Activated naive CD4-positive, alpha-beta T cell treated with Interleukin-2 at 50 U/mL for 16 hours (primary cell): Measurements from ENCODE around the gene MRPS2.
"Not testable (repeated sequence)": the region's sequence is repeated elsewhere in the genome, so short reads cannot be mapped to it uniquely, and the experiment has no call there.

Source experiments
- DNase-seq: peaks from one replicate; pipeline ENCODE4 v3.0.0-alpha.2; 2020

Gene MRPS2

GRCh38 chr9:135516132-135516860 is 15.8 kb downstream of the MRPS2 start:
- DNase-seq: no peak

- no peak for DNase-seq
Observed at GRCh38 chr9:135517407-135517822, 16.9 kb downstream of the MRPS2 start.

- no peak for DNase-seq
Observed at GRCh38 chr9:135519179-135519971, 18.9 kb downstream of the MRPS2 start.

- no peak for DNase-seq
Observed at GRCh38 chr9:135520916-135521607, 20.6 kb downstream of the MRPS2 start, which contains the start of gene LCN1. LCN1 (plus strand) TSS chr9:135521440; CDS start chr9:135521498, 58 bp downstream.

DNA sequence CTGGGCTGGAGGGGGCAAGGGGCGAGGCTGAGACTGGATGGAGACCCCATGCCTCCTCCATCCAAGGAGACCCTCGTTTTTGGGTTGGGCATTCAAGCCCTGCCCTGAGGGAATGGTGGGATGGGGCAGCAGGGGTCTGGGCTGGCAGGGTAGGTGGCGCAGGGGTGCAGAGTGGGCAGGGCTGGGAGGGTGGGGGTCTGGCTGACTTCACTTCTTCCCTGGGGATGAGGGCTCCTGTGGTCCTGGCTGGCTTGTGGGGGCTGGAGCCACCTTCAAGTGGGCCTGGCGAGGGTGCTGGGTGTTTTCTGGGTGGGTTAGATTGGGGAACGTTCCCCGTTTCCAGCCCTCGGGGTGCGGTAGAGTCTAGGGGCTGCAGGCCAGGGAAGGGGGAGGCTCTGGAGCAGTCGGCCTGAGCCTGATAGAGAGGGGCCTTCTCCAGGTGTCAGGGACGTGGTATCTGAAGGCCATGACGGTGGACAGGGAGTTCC is 21.2 kb downstream of the MRPS2 start:
- no peak for DNase-seq

- DNase-seq: no peak
Observed at GRCh38 chr9:135522137-135522877, 21.8 kb downstream of the MRPS2 start.

- DNase-seq: no peak
Observed at GRCh38 chr9:135522931-135523330, 22.4 kb downstream of the MRPS2 start.

DNA sequence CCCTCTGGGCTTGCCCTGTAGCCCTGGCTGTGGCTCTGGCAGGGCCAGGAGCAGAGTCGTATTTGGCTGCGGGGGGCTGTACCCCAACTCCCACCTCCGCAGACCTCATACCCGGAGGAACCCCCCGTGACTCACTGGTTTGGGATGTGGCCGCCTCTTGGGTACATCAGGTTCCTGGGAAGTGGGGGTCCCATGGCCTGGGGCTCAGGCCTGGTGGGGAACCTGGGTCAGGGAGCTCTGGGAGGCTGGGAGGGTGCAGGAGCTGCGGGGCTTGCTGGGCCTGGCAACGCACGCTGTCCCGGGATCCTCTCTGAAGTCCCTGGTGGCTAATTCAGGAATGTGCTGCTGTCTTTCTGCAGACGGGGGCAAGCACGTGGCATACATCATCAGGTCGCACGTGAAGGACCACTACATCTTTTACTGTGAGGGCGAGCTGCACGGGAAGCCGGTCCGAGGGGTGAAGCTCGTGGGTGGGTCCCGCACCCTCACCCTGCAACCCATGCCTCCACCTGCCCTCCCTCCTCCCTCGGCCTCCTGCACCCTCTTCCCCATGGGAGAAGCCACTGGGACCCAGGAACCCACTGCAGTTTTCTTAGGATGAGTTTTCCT is 23.1 kb downstream of the MRPS2 start:
- DNase-seq: no peak

- DNase-seq: no peak
Observed at GRCh38 chr9:135524130-135524861, 23.8 kb downstream of the MRPS2 start.

DNA sequence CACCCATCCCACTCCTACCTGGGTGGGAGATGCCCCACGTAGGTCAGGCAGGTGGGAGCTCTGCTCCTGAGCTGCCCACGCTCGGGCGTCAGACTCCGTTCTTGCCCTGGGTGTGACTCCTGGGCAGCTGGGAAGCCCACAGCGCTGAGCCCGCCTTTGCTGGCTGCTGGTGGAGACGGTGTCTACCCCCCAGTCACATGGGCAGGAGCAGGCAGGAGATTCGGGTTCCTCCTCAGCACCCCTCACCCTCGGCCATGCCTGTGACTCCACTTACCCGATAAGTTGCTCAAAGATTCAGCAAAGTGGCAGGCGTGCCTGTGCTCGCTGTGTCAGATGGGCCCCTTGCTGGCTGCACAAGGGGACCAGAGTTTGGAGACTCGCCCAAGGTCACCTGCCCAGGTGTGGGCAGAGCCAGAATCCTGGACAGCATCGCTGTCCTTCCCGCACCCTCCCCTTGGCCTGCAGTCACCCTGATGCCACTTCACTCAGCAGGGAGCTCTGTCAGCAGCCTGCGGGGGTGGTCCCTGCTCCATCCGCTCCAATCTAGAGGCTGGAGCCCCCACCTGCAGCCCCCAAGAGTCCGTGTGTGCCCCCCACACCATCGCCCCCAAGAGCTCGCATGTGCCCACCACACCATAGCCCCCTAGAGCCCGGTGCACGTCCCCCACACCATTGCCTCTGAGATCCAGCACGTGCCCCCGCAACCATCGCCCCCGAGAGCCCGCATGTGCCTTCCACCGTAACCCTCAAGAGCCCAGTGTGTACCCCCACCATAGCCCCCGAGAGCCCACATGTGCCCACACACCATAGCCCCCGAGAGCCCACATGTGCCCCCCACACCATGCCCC is 25.0 kb downstream of the MRPS2 start:
- no peak for DNase-seq

- DNase-seq: no peak
Observed at GRCh38 chr9:135526089-135526729, 25.7 kb downstream of the MRPS2 start.

DNA sequence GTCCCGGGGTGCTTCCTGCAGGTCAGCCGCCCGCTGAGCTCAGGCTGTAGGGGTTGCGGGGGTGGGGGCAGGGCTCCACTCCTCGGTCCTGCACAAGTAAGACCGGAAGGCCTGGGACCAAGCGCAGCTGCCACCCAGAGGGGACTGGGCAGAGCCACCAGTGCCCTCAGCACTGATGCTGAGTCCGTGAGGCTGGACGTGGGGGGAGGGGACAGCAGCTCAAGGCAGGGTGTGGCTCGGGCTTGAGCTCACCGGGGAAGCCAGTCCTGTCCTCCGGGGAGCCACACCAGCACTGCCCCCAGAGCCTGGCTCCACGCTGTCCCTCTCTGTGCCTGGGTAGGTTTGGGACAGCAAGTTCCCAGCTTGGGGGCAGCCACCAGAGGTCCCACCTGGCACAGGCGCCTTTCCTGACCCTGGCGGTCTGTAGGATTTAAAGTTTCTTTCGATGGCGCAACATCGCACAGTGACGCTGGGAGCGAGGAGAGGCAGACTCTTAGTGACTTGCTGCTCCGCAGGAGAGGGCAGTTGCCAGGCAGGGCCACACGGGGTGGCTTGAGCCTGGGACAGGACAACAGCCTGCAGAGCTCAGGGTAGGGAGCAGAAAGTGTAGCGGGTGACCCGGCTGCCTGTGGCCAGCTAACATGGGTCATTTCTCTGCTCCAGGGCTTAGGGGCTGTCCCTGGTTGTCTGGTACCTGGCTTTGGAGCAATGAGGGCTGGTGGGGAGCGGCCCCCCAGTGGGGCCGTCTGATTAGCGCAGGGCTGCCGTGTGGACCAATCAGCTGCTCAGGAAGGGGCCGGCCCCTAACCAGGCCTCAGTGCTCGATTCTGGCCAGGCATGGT is 26.5 kb downstream of the MRPS2 start:
- DNase-seq: no peak

- DNase-seq: not testable (repeated sequence)
Observed at GRCh38 chr9:135528842-135529435, 28.5 kb downstream of the MRPS2 start.

DNA sequence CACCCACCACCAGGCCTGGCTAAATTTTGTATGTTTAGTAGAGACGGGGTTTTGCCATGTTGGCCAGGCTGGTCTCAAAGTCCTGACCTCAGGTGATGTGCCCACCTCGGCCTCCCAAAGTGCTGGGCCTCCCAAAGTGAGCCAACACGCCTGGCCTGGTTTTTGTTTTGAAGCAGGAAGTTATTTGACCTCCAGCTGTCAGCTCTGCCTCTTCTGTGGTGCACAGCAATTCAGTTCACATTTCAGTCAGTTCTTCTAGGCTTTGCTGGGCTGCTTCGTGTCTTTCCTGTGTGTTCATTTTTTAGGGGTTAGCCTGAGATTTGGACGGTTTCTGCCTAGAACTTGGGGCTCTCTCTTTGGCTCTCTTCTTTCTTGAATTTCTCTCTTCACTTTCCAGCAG is 29.7 kb downstream of the MRPS2 start:
- DNase-seq: no peak

DNA sequence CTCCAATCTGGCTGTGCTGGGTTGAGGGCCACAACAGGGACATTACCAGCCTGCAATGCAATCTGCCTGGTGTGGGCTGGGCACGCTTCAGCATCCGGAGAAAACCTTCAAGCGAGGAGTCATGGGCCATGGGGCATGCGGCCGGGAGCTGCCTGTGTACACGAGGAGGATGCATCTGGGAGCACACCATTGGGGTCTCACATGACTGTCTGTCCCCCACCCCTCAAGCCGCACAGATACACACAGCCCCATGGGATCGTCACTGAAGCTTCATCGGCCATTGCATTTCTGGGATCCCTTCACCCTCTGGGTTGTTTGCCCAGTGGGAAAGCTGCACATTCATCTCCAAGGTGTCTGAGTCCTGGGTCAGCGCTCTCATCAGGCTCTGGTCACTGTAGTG is 30.6 kb downstream of the MRPS2 start:
- no peak for DNase-seq

GRCh38 chr9:135533113-135533512 is 32.6 kb downstream of the MRPS2 start:
- no peak for DNase-seq

- no peak for DNase-seq
Observed at GRCh38 chr9:135533674-135534073, 33.2 kb downstream of the MRPS2 start.

- not testable (repeated sequence) for DNase-seq
Observed at GRCh38 chr9:135534192-135534711, 33.8 kb downstream of the MRPS2 start.
